Measurements from ENCODE around the gene NLN.
"Not testable (repeated sequence)": the region's sequence is repeated elsewhere in the genome, so short reads cannot be mapped to it uniquely, and the experiment has no call there.

NLN gene

GRCh38 chr5:65766175-65766574 is 44.2 kb downstream of the NLN start:
- no peak for DNase-seq (ENCODE audit: low spot score)
- Histone ChIP-seq H3K4me3 (no peak overlapping the region), H3K27ac (no peak overlapping the region)
- TF ChIP-seq CTCF (IDR thresholded peaks at IDR 0.05) = no peak

GRCh38 chr5:65766781-65767180 is 44.8 kb downstream of the NLN start:
- DNase-seq (ENCODE audit: low spot score) = no peak
- no peak overlapping the region for H3K27ac ChIP-seq
- TF ChIP-seq CTCF (IDR thresholded peaks at IDR 0.05) = no peak
- no peak overlapping the region for H3K4me3 ChIP-seq

DNA sequence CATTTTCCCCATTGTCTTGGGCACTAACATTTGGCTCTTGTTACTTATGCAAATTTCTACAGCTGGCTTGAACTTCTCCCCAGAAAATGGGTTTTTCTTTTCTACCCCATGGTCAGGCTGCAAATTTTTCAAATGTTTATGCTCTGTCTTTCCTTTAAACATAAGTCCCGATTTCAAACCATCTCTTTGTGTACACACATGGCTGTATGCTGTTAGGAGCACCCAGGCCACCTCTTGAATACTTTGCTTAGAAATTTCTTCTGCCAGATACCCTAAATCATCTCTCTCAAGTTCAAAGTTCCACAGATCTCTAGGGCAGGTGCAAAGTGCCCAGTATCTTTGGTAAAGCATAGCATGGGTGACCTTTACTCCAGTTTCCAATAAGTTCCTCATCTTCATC is 45.6 kb downstream of the NLN start:
- no peak for DNase-seq (ENCODE audit: low spot score)
- no peak for TF ChIP-seq CTCF (IDR thresholded peaks at IDR 0.05)
- Histone ChIP-seq H3K27ac (no peak overlapping the region), H3K4me3 (no peak overlapping the region)

DNA sequence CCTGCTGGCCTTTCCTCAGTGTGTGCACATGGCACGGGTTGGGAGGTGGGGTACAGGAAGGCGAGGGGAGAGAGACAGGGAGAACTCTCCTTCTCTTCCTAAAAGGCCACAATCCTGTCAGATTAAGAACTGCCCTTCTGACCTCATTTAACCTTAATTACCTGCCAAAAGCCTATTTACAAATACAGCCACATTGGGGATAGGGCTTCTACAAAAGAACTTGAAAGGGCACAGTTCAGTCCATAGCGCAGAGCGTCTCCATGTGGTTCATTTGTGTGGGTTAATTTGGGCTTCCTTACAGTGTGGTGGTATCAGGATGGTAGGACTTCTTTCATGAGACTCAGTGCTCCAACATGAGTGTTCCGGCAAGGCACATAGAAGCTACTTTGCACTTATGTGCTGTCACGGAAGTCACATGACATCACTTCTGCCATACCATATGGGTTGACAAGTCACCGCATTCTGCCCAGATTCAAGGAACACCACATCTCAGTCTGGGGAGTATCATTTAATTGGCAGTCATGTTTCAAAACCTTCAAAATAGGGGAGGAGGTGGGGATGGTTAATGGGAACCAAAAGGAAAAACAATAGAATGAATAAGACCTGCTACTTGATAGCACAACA is 46.8 kb downstream of the NLN start:
- Histone ChIP-seq H3K27ac (no peak overlapping the region), H3K4me3 (no peak overlapping the region)
- no peak for DNase-seq (ENCODE audit: low spot score)
- TF ChIP-seq CTCF (IDR thresholded peaks at IDR 0.05) = no peak

GRCh38 chr5:65769539-65769938 is 47.5 kb downstream of the NLN start:
- Histone ChIP-seq H3K27ac (no peak overlapping the region), H3K4me3 (no peak overlapping the region)
- DNase-seq (ENCODE audit: low spot score) = no peak
- TF ChIP-seq CTCF (IDR thresholded peaks at IDR 0.05) = no peak

- Histone ChIP-seq H3K4me3 (no peak overlapping the region), H3K27ac (no peak overlapping the region)
- no peak for DNase-seq (ENCODE audit: low spot score)
- no peak for TF ChIP-seq CTCF (IDR thresholded peaks at IDR 0.05)
These were observed 49.3 kb downstream of the NLN start for GRCh38 chr5:65771266-65771665.

DNA sequence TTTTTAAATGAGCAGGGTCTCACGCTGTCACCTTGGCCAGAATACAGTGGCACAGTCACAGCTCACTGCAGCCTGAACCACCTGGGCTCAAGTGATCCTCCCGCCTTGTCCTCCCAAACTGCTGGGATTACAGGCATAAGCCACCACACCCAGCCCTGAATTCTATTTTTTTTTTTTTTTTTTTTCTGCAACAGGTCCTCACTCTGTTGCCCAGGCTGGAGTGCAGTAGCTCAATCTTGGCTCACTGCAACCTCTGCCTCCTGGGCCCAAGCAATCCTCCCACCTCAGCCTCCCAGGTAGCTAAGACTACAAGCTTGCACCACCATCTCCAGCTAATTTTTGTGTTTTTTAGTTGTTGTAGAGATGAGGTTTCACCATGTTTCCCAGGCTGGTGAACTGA is 51.0 kb downstream of the NLN start:
- DNase-seq (ENCODE audit: low spot score); H3K4me3 ChIP-seq; H3K27ac ChIP-seq: not testable (repeated sequence)

DNA sequence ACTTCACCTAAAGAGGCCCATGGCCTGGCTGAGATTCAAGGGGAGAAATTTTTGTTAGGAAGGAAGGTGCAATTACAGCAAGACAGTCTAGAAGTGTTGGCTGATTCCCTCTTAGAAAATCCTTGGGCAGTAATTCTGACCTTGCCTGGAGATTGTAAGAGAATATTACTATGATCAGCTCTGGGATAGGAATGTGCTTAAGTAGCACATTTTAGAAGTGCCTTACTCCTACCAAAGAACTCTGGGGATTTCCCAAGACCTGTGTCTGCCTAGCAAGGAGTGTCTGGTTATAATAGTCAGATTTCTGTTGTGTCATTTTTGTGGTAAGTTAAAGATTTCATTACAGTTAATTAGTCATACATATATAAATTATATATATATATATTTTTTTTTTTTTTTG is 52.3 kb downstream of the NLN start:
- TF ChIP-seq CTCF (IDR thresholded peaks at IDR 0.05) = no peak
- H3K4me3 ChIP-seq = no peak overlapping the region
- DNase-seq (ENCODE audit: low spot score) = no peak
- H3K27ac ChIP-seq = no peak overlapping the region

Measured in coronary artery (tissue), 2 donors.